HG03135 (cell line): ENCODE results near the gene PUSL1.
A peak's percentile ranks its signal among the peaks of the same experiment; 100 is the strongest.
"Not testable (repeated sequence)": the region's sequence is repeated elsewhere in the genome, so short reads cannot be mapped to it uniquely, and the experiment has no call there.

Source experiments
- ATAC-seq: cut with Tn5 transposase; IDR thresholded peaks from one replicate; pipeline ENCODE4 v1.9.1; 2021; ENCODE audit warnings: mild to moderate bottlenecking, moderate library complexity; ENCODE audit not compliant: unreplicated experiment

PUSL1 gene

DNA sequence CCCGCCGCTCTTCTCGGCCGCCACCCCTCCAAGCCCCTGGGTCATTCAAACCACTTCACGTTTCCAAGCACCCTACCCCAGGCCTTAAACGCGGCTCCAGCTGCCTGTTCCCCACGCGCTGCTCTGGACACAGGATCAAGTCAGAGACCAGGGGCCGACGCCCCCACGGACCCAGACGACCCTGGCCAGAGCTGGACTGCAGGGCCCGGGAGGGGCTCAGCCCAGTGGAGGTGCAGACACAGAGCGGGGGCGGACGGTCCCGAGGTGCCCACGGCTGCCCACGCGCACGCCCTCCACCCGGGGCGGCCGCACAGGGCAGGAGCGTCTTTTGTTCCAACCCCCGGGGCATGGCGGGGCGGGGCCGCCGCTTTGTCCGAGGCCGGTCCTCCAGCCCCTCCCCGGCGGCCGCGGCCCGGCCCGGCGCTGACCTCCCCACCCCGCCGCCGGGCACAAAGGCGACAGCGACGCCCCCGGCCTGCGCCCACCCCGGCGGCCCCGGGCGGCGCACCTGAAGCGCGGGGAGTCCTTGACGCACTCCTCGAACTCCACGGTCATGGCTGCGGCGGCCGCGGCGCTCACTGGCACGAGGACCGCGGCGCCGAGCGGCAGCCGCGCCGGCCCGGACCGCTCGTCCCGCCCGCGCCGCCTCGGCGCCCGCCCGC, 1.0 kb upstream of the PUSL1 start:
- peak; percentile 5 for ATAC-seq

DNA sequence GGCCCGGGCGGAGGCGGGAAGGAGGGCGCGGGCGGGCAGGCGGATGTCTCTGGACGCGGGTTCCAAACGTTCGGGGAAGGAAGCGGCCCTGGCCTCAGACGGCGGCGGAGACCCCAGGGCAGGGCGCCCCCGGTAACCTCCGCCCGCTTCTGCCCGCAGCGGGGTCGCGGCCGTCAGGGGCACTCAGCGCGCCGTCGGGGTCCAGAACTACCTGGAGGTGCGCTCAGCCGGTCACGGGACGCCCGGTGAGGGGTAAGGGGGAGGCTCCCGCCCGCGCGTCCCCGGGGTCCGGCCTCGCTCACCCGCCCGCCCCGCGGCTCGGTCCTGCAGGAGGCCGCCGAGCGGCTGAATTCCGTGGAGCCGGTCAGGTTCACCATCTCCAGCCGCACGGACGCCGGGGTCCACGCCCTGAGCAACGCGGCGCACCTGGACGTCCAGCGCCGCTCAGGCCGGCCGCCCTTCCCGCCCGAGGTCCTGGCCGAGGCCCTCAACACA, 406 bp downstream of the PUSL1 start:
- peak; percentile 3 for ATAC-seq

DNA sequence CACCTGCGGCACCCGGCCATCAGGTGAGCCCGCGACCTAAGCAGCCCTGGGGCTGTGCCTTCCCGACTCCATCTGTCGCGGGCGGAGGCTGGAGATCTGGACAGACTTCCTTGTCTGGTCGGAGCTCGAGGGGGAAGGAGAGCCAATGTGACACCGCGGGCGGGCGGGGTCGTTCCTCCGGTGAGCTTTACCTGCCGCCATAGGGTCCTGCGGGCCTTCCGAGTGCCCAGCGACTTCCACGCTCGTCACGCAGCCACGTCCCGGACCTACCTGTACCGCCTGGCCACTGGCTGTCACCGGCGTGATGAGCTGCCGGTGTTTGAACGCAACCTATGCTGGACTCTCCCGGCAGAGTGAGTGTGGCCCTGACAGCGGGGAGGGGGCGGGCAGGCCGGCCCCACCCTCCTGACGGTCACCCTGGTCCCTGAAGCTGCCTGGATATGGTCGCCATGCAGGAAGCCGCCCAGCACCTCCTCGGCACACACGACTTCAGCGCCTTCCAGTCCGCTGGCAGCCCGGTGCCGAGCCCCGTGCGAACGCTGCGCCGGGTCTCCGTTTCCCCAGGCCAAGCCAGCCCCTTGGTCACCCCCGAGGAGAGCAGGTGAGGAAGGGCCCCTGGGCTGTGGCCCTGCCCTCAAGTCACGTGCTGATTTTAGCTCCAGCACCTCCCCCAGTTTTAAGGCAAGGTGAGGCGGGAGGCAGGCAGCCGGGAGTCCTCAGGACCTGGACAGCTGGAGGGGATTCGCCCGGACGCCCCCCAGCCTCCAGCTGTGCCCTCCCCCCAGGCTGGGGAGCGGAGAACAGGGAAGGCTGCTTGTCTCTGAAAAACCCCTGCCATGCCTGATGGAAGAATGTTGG, 1.1 kb downstream of the PUSL1 start:
- ATAC-seq: no peak

DNA sequence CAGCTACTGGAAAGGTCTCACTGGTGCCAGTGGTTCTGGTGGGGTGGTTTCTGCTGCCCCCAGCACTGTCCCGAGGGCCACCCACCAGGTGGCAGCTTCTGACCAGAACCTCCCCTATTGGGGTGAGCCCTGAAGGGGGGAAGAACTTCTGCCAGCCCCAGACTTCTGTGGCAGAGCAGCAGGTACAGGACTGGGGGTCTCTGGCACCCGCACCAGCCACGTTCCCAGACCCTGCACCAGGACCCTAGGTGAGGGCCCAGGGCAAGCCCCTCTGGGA, 1.6 kb downstream of the PUSL1 start:
- ATAC-seq: no peak

DNA sequence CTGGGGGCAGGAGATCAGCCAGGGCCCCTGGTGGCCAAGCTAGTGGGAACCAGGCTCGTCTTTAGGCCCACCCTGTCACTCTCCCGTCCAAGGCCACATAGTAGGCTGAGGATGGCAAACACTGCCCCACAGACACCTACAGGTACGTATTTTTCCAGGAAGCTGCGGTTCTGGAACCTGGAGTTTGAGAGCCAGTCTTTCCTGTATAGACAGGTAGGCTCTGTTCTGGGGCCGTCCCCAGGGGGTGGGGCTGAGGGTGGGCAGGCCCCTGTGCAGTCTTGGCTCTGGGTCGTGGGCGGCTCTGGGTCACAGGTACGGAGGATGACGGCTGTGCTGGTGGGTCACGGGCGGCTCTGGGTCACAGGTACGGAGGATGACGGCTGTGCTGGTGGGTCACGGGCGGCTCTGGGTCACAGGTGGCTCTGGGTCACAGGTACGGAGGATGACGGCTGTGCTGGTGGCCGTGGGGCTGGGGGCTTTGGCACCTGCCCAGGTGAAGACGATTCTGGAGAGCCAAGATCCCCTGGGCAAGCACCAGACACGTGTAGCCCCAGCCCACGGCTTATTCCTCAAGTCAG, 2.2 kb downstream of the PUSL1 start:
- no peak for ATAC-seq

DNA sequence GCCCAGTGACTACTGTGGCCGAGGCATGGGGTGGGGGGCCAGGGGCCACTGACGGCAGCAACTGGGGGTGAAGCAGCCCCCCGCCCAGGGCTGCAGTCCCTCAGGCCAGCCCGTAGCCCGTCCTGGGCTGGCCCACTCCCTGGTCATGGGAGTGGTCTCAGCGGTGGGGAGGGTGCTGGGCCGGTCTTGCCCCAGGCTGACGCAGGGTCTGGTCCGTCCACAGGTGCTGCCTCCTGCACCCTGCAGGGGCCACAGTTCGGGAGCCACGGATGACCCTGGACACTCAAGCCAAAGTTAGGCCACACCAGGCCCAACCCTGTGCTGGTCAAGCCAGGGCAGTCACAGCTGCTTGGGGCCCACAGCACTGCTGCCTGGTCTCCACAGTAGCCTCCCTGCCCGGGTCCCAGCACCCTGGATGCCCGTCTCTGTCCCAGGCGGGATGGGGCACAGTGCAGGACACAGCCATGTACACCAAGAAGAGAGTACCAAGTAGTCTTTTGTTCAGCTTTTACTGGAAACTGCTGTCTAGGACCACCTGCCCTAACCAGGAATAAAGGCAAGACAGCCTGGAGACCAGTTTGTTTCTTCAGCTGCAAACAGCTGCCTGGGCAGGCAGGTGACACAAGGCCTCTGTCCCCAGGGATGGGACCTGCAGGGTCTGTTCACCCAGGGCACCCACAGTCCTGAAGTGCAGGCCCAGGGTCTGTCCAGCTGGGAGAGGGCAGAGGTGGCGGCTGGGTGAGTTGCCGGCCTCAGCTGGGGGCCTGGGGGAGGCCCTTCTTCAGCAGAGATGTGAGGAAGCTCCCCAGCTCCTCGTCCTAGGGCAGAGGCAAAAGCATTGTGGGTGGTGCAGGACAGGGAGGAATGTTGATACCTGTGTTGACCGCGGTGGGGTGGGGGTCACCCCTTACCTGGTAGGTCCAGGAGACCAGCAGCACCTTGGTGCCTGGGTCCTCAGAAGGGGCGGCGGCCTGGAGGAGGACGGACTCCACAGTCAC, 3.0 kb downstream of the PUSL1 start:
- no peak for ATAC-seq

DNA sequence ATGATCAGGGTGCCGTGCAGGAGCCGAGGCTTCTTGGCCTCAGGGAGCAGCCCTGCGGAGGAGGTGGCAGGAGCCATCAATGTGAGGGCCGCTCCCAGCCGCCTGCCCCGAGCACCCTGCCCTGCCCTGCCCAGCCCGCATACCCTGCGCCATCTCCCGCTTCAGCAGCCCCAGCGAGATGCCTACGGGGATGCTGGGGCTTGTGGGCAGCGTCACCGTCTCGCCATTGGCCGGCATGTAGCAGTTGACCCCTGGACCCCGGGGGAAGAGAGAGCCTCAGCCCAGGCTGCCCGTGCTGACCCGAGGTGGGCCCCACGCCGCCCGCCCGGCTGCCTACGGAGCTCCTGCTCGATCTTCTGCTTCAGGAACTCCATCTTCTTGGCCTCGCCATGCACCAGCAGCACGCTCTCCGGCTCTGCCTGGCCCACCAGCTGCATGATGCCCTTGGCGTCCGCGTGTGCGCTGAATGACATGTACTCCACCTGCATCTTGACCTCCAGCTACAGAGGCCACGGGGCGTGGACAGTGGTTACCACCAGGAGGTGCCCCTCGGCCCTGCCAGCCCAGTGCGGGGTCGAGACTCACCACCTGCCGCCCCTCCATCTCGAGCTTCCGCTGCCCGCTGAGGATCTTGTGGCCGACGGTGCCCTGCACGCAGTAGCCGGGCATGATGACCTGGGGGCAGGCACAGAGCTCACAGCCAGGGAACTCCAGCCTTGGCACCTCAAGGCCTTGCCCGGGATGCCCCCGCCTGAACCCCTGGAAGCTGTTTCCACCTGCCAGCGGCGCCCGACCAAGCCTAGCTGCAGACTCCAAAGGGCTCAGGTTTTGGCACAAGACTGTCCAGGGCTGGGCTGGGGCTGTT, 4.3 kb downstream of the PUSL1 start:
- ATAC-seq: no peak

DNA sequence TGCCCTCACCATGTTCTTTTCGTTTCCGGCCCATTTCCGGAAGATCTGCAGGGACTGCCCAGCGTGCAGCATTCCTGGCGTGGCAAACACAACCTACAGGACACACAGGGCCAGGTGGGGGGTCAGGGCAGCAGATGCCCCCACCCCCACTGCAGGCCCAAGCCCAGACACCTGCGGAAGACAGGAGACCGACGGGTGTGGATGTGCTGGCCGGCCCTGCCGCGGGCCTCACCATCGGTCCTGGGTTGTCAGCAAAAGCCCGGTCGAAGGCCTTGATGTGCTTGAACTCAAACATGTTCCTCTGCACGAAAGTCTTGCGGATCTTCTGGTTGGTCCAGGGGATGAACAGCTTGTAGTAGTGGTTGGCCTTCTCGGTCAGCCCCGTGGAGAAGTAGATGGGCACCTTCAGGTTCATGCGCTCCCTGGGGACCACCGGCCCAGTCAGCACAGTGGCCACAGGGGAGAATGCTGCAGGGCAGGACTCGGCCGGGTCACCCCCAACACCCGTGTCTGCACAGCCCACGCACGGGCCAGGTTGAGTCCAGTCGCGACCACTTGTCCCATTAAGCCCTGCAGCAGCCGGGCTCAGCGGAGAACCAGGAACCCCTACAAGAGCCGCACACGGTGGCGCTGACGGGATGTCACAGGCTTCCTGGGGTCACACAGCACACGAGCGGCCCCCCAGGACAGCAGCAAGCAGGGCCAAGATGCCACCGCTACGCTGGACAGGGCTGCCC, 5.3 kb downstream of the PUSL1 start:
- no peak for ATAC-seq

DNA sequence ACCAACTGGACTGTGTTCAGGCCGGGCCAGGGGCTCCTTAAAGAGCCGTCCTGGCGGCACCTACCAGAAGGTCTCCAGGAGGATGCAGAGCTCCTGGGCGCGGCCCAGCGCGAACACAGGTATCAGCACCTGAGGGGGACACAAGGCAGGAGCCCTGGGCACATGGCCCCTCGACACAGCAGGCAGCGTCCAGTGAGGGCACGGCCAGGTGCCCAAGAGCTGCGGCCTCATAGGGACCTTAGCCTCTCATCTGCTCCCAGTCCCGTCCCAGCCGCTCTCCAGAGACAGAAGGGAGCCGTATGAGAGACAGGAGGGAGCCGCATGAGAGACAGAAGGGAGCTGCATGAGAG, 5.8 kb downstream of the PUSL1 start:
- ATAC-seq: no peak

DNA sequence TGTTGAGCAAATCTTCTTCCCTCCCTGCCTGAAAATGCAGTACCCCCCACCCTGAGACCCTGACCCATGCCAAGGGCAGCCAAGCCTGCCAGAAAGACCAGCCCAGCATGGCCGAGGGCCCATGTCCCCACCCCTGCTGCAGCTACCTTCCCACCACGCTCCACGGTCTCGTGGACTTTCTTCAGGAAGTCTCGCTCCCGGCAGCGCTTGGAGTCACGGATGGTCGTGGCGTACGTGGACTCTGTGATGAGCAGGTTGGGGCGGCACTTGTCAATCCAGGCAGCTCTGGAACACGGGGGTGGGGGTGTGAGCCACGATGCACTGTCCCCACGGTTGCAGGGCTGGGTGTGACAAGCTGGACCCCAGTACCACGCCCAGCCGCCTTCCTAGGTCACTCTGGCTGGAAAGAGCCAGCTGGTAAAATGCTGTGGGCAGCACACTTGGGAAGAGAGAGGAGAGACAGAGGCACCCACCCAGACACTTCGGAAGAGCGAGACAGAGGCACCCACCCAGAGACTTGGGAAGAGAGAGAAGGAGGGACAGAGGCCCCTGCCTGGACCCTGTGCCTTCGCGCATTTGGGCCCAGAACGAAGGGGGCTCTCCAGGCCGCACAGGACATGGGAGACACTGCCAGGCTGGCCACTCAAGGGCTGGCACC, 6.4 kb downstream of the PUSL1 start:
- no peak for ATAC-seq

DNA sequence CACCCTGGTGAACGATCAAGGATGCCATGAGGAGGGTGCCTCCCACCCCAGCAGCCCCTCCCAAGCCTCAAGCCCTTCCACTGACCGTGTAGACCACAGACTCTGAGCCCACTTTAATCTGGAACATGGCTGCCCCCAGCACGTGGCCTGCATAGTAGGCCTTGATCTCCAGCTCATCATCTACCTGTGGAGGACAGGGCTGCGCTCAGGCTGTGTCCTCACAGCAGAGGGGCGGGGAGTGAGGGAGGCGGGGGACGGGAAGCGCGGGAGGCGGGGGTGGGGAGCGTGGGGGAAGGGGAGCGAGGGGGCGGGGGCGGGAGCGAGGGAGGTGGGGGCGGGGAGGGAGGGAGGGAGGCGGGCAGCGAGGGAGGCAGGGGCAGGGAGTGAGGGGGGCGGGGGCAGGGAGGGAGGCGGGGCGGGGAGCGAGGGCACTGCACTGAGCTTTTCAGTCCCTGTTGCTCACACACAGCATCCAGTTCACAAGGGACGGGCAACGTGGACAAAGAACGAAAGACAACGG, 7.1 kb downstream of the PUSL1 start:
- ATAC-seq: no peak

DNA sequence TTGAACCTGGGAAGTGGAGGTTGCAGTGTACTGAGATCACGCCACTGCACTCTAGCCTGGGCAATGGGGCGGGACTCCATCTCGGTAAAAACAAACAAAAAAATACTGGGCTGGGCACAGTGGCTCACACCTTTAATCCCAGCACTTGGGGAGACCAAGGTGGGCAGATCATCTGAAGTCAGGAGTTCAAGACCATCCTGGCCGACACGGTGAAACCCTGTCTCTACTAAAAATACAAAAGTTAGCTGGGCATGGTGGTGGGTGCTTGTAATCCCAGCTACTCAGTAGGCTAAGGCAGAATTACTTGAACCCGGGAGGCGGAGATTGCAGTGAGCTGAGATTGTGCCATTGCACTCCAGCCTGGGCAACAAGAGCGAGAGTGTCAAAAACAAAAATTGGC, 7.8 kb downstream of the PUSL1 start:
- ATAC-seq: not testable (repeated sequence)

DNA sequence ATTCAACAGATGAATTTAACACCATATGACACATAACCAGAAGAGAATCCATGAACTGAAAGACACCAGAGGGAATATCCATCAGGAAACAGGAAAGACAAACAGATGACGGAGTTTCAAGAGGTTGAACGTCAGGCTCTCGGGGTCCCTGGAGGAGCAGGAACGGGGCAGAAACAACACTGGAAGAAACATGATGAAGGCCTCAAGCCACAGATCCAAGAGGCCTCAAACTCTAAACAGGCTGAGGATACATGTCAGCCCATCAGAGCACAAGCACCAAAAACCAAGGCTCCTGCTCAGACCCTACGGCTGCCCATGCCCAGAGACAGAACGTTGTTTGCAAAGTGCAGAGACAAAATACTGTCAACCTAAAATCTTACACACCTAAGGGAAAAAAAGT, 9.0 kb downstream of the PUSL1 start:
- ATAC-seq: no peak

DNA sequence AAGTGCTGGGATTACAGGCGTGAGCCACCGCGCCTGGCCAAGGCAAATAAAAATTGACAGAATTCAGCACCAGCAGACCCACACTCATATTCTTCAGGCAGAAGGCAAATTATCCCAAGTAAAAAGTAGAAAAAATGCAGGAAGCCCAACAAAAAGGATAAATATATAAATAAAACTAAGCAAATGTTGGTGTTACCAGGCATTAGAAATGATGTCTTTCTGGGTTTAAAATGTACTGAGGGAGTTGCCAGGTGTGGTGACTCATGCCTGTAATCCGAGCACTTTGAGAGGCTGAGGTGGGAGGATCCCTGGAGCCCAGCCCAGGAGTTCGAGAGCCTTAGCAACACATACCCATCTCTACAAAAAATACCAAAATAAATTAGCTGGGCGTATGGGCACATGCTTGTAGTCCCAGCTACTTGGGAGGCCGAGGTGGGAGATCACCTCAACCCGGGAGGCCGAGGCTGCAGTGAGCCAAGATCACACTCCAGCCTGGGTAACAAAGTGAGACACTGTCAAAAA, 9.8 kb downstream of the PUSL1 start:
- ATAC-seq: no peak

DNA sequence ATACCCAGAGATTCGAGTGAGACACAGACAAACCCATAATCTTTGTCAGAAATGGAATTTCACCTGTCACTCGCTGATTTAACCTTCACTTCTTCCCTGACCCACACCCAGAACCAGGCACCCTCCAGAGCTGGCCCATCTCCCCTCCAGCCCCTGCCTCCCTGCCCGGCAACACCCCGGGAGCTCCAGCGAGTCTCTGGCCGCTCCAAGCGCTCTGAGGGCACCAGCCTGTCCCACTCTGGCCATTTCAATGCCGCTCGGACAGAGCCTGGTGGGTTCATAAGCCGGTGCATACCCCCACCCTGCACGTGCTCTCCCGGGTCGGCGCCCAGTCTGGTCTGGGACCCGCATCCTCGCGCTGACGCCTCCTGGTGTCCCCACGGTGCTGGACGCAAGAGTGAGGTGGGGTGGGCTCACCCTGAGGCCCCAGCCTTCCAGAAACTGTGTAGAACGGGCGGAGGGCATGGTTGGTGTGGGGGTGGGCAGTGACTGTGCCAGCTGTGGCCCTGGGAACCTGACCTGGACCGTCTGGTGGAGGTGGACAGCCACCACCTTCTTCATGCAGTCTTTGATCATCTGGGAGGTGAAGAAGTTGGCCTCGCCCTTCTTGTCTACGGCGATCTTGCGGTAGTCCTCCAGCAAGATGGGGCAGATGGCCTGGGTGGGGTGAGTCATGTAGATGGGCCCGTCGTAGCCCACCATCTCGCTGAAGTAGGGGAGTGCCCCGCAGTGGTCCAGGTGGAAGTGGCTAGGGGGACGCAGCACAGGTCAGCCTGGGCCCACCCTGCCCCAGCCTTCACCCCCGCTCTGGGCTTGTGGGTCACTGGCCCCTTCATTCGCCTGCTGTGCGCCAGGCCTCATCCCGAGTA, 10.6 kb downstream of the PUSL1 start:
- ATAC-seq: no peak

DNA sequence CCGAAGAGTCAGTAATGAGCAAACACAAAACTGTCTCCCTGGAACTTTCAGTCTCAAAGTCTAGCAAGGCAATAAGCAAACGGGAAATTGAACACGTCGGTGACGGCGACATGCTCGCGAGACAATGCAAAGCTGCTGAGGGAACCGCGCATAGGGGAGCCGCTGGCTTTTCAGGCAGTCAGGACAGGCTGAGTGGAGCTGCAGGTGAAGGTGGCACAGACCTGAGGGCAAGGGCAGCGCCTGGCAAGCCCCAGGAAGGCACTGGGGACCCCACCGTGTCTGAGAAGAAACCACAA, 11.2 kb downstream of the PUSL1 start:
- no peak for ATAC-seq

DNA sequence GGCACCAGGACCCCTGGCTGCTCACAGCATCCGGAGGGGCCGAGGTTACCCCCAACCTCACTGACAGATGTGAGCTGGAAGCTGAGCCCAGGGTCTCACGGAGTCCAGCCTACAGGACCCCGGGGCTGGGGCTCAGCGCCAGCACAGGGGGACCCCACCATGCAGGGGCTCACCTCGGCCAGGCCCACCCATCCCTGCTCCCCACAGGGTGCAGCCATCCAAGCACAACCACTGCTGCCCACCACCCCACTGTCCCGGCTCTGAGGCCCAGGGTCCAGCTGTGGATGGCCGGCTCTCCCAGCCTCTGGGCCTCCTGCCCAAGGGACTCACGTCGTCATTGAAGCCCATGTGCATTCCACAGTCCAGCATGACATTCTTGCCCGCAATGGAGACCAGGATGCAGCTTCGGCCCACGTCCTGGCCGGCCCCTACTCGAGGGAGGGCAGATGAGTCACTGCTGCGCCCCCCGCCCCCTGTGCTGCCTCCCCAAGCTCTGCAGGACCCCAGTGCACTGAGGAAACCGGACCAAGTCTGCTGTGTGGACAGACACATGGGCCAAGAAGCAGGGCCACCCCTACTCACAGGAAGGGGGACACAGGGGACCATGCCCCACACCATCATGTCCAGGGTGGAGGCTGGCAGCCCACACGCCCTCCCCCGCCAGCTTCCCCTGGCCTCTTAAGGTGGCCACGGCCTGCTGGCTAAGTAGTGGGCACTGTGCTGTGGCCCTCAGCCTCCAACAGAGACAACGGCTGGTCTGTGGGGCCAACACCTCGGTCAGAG, 12.5 kb downstream of the PUSL1 start:
- no peak for ATAC-seq
